HK-2 (cell line): ENCODE measurements around the gene PIEZO2.

ENCODE experiments used
- DNase-seq: peaks from one replicate; pipeline ENCODE4 v3.0.0-alpha.2; 2018; ENCODE audit not compliant: unreplicated experiment

Gene PIEZO2

GRCh38 chr18:11113046-11113548 lies 36.3 kb downstream of the PIEZO2 start:
- no peak for DNase-seq

GRCh38 chr18:11112286-11112685 lies 37.1 kb downstream of the PIEZO2 start:
- no peak for DNase-seq

- no peak for DNase-seq
Measured at GRCh38 chr18:11110509-11110908, 38.9 kb downstream of the PIEZO2 start.

- DNase-seq: no peak
Measured at GRCh38 chr18:11108947-11109346, 40.4 kb downstream of the PIEZO2 start.

- no peak for DNase-seq
Measured at GRCh38 chr18:11106894-11107293, 42.5 kb downstream of the PIEZO2 start.

- DNase-seq: no peak
Measured at GRCh38 chr18:11105463-11105862, 43.9 kb downstream of the PIEZO2 start.

- no peak for DNase-seq
Measured at GRCh38 chr18:11104307-11104706, 45.1 kb downstream of the PIEZO2 start.

GRCh38 chr18:11096839-11097750 lies 52.3 kb downstream of the PIEZO2 start:
- DNase-seq: no peak

- DNase-seq: no peak
Measured at GRCh38 chr18:11096411-11096810, 53.0 kb downstream of the PIEZO2 start.

- no peak for DNase-seq
Measured at GRCh38 chr18:11095674-11096293, 53.6 kb downstream of the PIEZO2 start.

GRCh38 chr18:11095211-11095610 lies 54.2 kb downstream of the PIEZO2 start:
- no peak for DNase-seq

- no peak for DNase-seq
Measured at GRCh38 chr18:11091746-11092145, 57.6 kb downstream of the PIEZO2 start.

- no peak for DNase-seq
Measured at GRCh38 chr18:11089931-11090715, 59.2 kb downstream of the PIEZO2 start.

GRCh38 chr18:11081009-11081532 lies 68.3 kb downstream of the PIEZO2 start:
- no peak for DNase-seq

- DNase-seq: no peak
Measured at GRCh38 chr18:11078491-11078890, 70.9 kb downstream of the PIEZO2 start.

GRCh38 chr18:11077548-11078187 lies 71.7 kb downstream of the PIEZO2 start:
- DNase-seq: no peak

GRCh38 chr18:11074889-11075288 lies 74.5 kb downstream of the PIEZO2 start:
- DNase-seq: no peak

GRCh38 chr18:11073971-11074370 lies 75.4 kb downstream of the PIEZO2 start:
- no peak for DNase-seq

GRCh38 chr18:11072632-11073031 lies 76.7 kb downstream of the PIEZO2 start:
- no peak for DNase-seq

- DNase-seq: no peak
Measured at GRCh38 chr18:11071300-11071699, 78.1 kb downstream of the PIEZO2 start.

GRCh38 chr18:11070593-11070992 lies 78.8 kb downstream of the PIEZO2 start:
- DNase-seq: no peak
